ENCODE measurements around the gene GRK2. TPM values are rescaled to one million over a fixed set of nuclear protein-coding genes. Genes with fewer than 3 reads are reported as not detected.

Gene GRK2
- total and polyA plus RNA-seq, 2 of the 8 experiments (the other 6 are each of a cell fraction or from before 2014, with no cell fraction given) = 47.3 to 49.7 TPM

DNA sequence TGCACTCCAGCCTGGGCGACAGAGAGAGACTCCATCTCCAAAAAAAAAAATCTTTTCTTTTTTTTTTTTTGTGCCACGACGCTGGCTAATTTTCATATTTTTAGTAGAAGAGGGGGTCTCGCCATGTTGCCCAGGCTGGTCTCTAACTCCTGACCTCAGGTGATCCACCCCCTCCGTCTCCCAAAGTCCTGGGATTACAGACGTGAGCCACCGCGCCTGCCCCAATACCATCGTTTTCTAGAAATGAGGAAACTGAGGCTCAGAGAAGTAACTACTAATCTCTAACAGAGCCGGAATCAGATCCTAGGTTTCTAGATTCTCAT, 50.6 kb downstream of the GRK2 start (continued):
- TF ChIP-seq, protein P1, sequence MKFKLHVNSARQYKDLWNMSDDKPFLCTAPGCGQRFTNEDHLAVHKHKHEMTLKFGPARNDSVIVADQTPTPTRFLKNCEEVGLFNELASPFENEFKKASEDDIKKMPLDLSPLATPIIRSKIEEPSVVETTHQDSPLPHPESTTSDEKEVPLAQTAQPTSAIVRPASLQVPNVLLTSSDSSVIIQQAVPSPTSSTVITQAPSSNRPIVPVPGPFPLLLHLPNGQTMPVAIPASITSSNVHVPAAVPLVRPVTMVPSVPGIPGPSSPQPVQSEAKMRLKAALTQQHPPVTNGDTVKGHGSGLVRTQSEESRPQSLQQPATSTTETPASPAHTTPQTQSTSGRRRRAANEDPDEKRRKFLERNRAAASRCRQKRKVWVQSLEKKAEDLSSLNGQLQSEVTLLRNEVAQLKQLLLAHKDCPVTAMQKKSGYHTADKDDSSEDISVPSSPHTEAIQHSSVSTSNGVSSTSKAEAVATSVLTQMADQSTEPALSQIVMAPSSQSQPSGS (IDR thresholded peaks at IDR 0.05; ENCODE audit: low read length) = no peak

All from H1 (cell line).